ES-I3 (cell line): Measurements from ENCODE around the gene GAS6.
"Not testable (repeated sequence)": the region's sequence is repeated elsewhere in the genome, so short reads cannot be mapped to it uniquely, and the experiment has no call there.

ENCODE experiments used
- H3K36me3 ChIP-seq: 2 replicates; pipeline ENCODE4 v1.6.1; 2013; ENCODE audit warnings: mild to moderate bottlenecking, low read length, control low read depth, moderate library complexity; ENCODE audit not compliant: insufficient read depth
- H3K4me1 ChIP-seq: 2 replicates; pipeline ENCODE4 v1.6.1; 2013; ENCODE audit warnings: mild to moderate bottlenecking, control low read depth, low read length; ENCODE audit not compliant: insufficient read depth
- H3K9ac ChIP-seq: 2 replicates; pipeline ENCODE4 v1.6.1; 2013; ENCODE audit warnings: low read depth, mild to moderate bottlenecking, low read length, moderate library complexity
- H3K9me3 ChIP-seq: 2 replicates; pipeline ENCODE4 v1.6.1; 2013; ENCODE audit warnings: mild to moderate bottlenecking, low read length, moderate library complexity; ENCODE audit not compliant: control insufficient read depth, insufficient read depth

The GAS6 gene

GRCh38 chr13:113863524-113864272 lies at the start of gene GAS6:
GAS6 (minus strand) TSS chr13:113864076; CDS start chr13:113863920, 156 bp downstream.
- no peaks in the 10 kb centered on the region for H3K36me3 ChIP-seq
- no peaks in the 10 kb centered on the region for H3K9me3 ChIP-seq
- peaks cover 25% of the 10 kb centered on the region for H3K4me1 ChIP-seq
- peak within 1 kb of the TSS; percentile 69 for H3K9ac ChIP-seq

- not testable (repeated sequence) for H3K36me3 ChIP-seq, H3K9me3 ChIP-seq, H3K4me1 ChIP-seq, H3K9ac ChIP-seq
Measured at GRCh38 chr13:113913408-113913807, 49.5 kb upstream of the GAS6 start.

GRCh38 chr13:113912596-113912995 lies 48.7 kb upstream of the GAS6 start:
- no peaks in the 10 kb centered on the region for H3K4me1 ChIP-seq
- H3K9ac ChIP-seq, result no peak overlapping the region
- no peaks in the 10 kb centered on the region for H3K36me3 ChIP-seq
- no peaks in the 10 kb centered on the region for H3K9me3 ChIP-seq

- no peaks in the 10 kb centered on the region for H3K36me3 ChIP-seq
- no peaks in the 10 kb centered on the region for H3K4me1 ChIP-seq
- no peak overlapping the region for H3K9ac ChIP-seq
- no peaks in the 10 kb centered on the region for H3K9me3 ChIP-seq
Measured at GRCh38 chr13:113907635-113908617, 44.0 kb upstream of the GAS6 start.

- no peak overlapping the region for H3K9ac ChIP-seq
- H3K4me1 ChIP-seq, result no peaks in the 10 kb centered on the region
- no peaks in the 10 kb centered on the region for H3K9me3 ChIP-seq
- no peaks in the 10 kb centered on the region for H3K36me3 ChIP-seq
Measured at GRCh38 chr13:113906571-113906970, 42.7 kb upstream of the GAS6 start.

- no peaks in the 10 kb centered on the region for H3K4me1 ChIP-seq
- H3K9me3 ChIP-seq, result no peaks in the 10 kb centered on the region
- H3K36me3 ChIP-seq, result no peaks in the 10 kb centered on the region
- no peak overlapping the region for H3K9ac ChIP-seq
Measured at GRCh38 chr13:113905942-113906341, 42.1 kb upstream of the GAS6 start.

- Histone ChIP-seq H3K9ac (no peak overlapping the region), H3K36me3 (no peaks in the 10 kb centered on the region), H3K4me1 (no peaks in the 10 kb centered on the region), H3K9me3 (no peaks in the 10 kb centered on the region)
Measured at GRCh38 chr13:113905018-113905417, 41.1 kb upstream of the GAS6 start.

- Histone ChIP-seq H3K9ac (no peak overlapping the region), H3K36me3 (no peaks in the 10 kb centered on the region), H3K4me1 (no peaks in the 10 kb centered on the region), H3K9me3 (no peaks in the 10 kb centered on the region)
Measured at GRCh38 chr13:113904411-113904810, 40.5 kb upstream of the GAS6 start.

GRCh38 chr13:113903912-113904311 lies 40.0 kb upstream of the GAS6 start:
- no peak overlapping the region for H3K9ac ChIP-seq
- H3K36me3 ChIP-seq, result no peaks in the 10 kb centered on the region
- no peaks in the 10 kb centered on the region for H3K9me3 ChIP-seq
- H3K4me1 ChIP-seq, result no peaks in the 10 kb centered on the region

- Histone ChIP-seq H3K9me3 (no peaks in the 10 kb centered on the region), H3K36me3 (no peaks in the 10 kb centered on the region), H3K4me1 (no peaks in the 10 kb centered on the region), H3K9ac (no peak overlapping the region)
Measured at GRCh38 chr13:113902986-113903775, 39.3 kb upstream of the GAS6 start.

GRCh38 chr13:113902481-113902880 lies 38.6 kb upstream of the GAS6 start:
- Histone ChIP-seq H3K4me1 (no peaks in the 10 kb centered on the region), H3K36me3 (no peaks in the 10 kb centered on the region), H3K9ac (no peak overlapping the region), H3K9me3 (no peaks in the 10 kb centered on the region)

GRCh38 chr13:113901642-113902041 lies 37.8 kb upstream of the GAS6 start:
- H3K4me1 ChIP-seq, result no peaks in the 10 kb centered on the region
- no peak overlapping the region for H3K9ac ChIP-seq

GRCh38 chr13:113901231-113901630 lies 37.4 kb upstream of the GAS6 start:
- Histone ChIP-seq H3K36me3 (no peaks in the 10 kb centered on the region), H3K9me3 (peaks cover 3% of the 10 kb centered on the region; the same call in 1 of the 2 replicates), H3K9ac (no peak overlapping the region), H3K4me1 (no peaks in the 10 kb centered on the region)

More at GRCh38 chr13:113901642-113902041, 37.8 kb upstream of the GAS6 start:
- Histone ChIP-seq H3K9me3 (peaks cover 3% of the 10 kb centered on the region; the same call in 1 of the 2 replicates), H3K36me3 (no peaks in the 10 kb centered on the region)

GRCh38 chr13:113900646-113901045 lies 36.8 kb upstream of the GAS6 start:
- Histone ChIP-seq H3K36me3 (no peaks in the 10 kb centered on the region), H3K9me3 (peaks cover 3% of the 10 kb centered on the region; the same call in 1 of the 2 replicates), H3K9ac (no peak overlapping the region), H3K4me1 (no peaks in the 10 kb centered on the region)
